GM12864 (cell line): ENCODE measurements around the gene TEAD1.

ENCODE experiments used
- DNase-seq: peaks from one replicate; pipeline ENCODE4 v3.0.0-alpha.2; 2011; ENCODE audit warnings: low read depth
- H3K4me3 ChIP-seq: 2 replicates; pipeline ENCODE4 v1.5.1; 2011; ENCODE audit warnings: mild to moderate bottlenecking, low read depth, low read length, control low read depth
- TF ChIP-seq, protein P1 (sequence below): IDR thresholded peaks from 2 replicates; pipeline ENCODE4 v1.5.1; 2011; ENCODE audit warnings: low read depth, mild to moderate bottlenecking, moderate library complexity, low read length, control low read depth, inconsistent platforms; ENCODE audit errors: missing control alignments

TEAD1 gene

GRCh38 chr11:12927221-12927620 lies 253.0 kb downstream of the TEAD1 start:
- TF ChIP-seq, protein P1, sequence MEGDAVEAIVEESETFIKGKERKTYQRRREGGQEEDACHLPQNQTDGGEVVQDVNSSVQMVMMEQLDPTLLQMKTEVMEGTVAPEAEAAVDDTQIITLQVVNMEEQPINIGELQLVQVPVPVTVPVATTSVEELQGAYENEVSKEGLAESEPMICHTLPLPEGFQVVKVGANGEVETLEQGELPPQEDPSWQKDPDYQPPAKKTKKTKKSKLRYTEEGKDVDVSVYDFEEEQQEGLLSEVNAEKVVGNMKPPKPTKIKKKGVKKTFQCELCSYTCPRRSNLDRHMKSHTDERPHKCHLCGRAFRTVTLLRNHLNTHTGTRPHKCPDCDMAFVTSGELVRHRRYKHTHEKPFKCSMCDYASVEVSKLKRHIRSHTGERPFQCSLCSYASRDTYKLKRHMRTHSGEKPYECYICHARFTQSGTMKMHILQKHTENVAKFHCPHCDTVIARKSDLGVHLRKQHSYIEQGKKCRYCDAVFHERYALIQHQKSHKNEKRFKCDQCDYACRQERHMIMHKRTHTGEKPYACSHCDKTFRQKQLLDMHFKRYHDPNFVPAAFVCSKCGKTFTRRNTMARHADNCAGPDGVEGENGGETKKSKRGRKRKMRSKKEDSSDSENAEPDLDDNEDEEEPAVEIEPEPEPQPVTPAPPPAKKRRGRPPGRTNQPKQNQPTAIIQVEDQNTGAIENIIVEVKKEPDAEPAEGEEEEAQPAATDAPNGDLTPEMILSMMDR: no peak
- DNase-seq: no peak
- H3K4me3 ChIP-seq: no peak overlapping the region

DNA sequence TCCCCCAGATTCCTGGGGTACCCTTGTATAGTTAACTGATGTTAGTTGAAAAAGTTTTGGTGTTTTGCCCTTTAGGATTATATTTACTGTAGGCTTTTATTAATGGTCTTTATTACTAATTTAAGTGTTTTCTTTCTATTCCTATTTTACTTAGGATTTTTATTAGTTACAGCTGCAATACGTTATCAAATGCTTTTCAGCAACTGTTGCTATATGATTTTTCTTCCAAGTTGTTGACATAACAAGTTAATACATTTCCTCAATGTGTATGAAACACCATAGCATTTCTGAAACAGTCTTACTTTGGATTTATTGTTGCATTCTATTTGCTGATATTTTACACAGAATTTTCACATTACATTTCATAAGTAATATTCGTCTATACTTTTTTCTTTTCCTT lies 253.7 kb downstream of the TEAD1 start:
- no peak overlapping the region for H3K4me3 ChIP-seq
- TF ChIP-seq, protein P1: no peak
- DNase-seq: no peak

DNA sequence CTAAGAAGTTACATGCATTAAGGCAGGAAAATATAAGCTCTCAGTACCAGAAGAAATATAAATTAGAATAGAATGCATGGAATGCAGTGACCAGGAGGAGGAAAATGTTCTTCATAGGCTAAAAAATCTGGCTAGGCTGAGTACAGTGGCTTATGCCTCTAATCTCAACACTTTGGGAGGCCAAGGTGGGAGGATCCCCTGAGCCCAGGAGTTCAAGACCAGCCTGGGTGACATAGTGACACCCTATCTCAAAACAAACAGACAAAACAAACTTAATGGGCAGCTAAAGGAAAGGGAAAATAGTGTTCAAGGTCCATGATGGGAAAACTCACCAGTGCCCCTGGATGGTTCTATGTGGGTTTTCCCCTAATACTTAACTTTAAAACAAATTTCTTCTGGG lies 256.6 kb downstream of the TEAD1 start:
- no peak for DNase-seq
- no peak overlapping the region for H3K4me3 ChIP-seq
- TF ChIP-seq, protein P1: no peak

DNA sequence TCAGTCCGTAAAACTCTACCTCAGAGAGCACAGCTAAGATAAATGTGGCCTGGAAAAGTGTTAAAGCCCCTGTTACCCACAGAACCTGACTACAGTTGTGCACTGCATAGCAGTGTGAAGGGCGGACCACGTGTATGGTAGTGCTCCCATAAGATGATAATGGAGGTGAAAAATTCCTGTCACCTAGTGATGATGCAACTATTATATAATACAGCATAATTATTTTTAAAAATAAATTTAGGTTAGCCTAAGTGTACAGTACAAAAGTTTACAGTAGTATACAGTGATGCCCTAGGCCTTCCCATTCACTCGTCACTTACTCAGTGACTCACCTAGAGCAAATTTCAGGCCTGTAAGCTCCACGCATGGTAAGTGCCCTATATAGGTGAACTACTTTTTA lies 258.3 kb downstream of the TEAD1 start:
- no peak overlapping the region for H3K4me3 ChIP-seq
- DNase-seq: no peak
- TF ChIP-seq, protein P1: no peak

- H3K4me3 ChIP-seq: no peak overlapping the region
- no peak for DNase-seq
- TF ChIP-seq, protein P1: no peak
Observed at GRCh38 chr11:12936200-12936599, 262.0 kb downstream of the TEAD1 start.

DNA sequence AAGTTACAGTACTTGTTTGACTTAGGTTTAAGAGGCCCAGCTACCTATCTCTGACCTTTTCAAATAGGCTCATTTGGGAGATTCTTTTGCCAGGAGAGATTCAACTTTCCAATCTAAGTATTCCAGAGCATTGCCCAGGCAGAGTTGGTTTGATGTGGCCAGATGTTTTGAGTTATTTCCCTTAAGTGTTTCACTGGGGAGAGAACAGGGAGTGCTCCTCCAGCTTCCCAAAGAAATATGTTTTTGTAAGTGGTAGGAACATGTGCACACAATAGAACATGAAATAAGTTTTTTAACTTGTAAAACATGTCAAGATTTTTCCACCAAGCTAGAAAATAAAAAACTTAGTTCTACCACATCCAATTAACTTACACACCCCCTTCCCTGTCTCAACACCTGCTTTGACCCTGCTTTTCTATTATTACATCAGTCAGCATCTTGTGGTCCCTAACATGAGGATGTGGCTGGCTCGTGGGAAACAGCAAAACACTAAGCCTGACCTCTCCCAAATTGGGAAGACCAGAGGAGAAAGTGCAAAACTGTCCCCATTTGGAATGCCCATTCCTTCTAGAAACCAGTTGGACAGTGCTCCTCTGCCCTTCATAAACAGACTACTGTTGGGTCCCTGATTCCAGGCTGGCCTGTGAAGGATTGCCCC lies 264.5 kb downstream of the TEAD1 start:
- no peak for DNase-seq
- TF ChIP-seq, protein P1: no peak
- no peak overlapping the region for H3K4me3 ChIP-seq

GRCh38 chr11:12941671-12942070 lies 267.4 kb downstream of the TEAD1 start:
- no peak for DNase-seq
- no peak overlapping the region for H3K4me3 ChIP-seq
- TF ChIP-seq, protein P1: no peak
